PFSK-1 (cell line): ENCODE results near the gene CHERP.

Experiments used
- FOXP2 ChIP-seq: optimal IDR thresholded peaks from 2 replicates; pipeline ENCODE3; 2011; ENCODE audit warnings: borderline replicate concordance, control low read depth, inconsistent platforms; ENCODE audit not compliant: insufficient read depth; ENCODE audit errors: extremely low read length, extremely low read depth
- POLR2AphosphoS5 ChIP-seq: IDR thresholded peaks from 2 replicates; pipeline ENCODE4 v1.6.1; 2012; ENCODE audit warnings: low read depth, mild to moderate bottlenecking, control low read depth, low read length, moderate library complexity
- REST ChIP-seq, 2 experiments: IDR thresholded peaks; 2 replicates each; pipeline versions ENCODE4 v1.6.1 to v1.8.0; 2011 to 2012; ENCODE audit warnings: low read depth in 2 of 2, low read length in 2 of 2, control low read depth in 1 of 2, inconsistent platforms in 1 of 2, mild to moderate bottlenecking in 1 of 2, moderate library complexity in 1 of 2; ENCODE audit not compliant: insufficient read depth in 1 of 2

GRCh38 chr19:16586477-16586871 lies 44.2 kb upstream of the CHERP start:
- TF ChIP-seq POLR2AphosphoS5 (no peak), FOXP2 (no peak), REST (IDR thresholded peaks at IDR 0.05; ENCODE audit: insufficient read depth in 1 of 2, low read depth in 2 of 2, low read length in 2 of 2) (no peak)
